ENCODE data around the gene MAB21L4.

Gene MAB21L4

DNA sequence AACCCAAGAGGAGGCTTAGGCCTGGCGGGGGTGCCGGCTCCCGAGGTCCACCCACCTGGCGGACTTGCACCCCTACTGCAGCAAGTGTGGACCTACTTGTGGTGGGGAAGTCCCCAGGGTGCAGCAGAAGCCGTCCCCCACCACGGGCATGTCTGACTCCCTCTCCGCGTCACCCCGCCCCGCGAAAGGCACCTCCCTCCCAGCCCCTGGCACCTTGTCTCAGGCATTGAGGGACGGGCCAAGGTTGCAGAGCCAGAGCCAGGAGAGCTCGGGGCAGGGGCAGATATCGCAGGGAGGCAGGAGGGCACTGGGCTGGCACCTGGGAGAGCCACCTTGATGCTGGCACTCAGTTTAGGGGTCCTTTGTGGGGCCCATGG lies 29.2 kb upstream of the MAB21L4 start:
- no peaks in the 10 kb centered on the region for H3K9me3 ChIP-seq (ENCODE audit: control insufficient read depth, insufficient read depth, low read depth, low read length)
- TF ChIP-seq, protein P1, sequence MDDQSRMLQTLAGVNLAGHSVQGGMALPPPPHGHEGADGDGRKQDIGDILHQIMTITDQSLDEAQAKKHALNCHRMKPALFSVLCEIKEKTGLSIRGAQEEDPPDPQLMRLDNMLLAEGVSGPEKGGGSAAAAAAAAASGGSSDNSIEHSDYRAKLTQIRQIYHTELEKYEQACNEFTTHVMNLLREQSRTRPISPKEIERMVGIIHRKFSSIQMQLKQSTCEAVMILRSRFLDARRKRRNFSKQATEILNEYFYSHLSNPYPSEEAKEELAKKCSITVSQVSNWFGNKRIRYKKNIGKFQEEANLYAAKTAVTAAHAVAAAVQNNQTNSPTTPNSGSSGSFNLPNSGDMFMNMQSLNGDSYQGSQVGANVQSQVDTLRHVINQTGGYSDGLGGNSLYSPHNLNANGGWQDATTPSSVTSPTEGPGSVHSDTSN (CRISPR knock-in tag; IDR thresholded peaks at IDR 0.05): no peak
- TF ChIP-seq ZNF266 (tag by site-specific recombination; IDR thresholded peaks at IDR 0.05; ENCODE audit: low read depth) (no peak), HOXD13 (CRISPR knock-in tag; IDR thresholded peaks at IDR 0.05; ENCODE audit: borderline replicate concordance) (no peak), ZSCAN23 (tag by site-specific recombination; IDR thresholded peaks at IDR 0.05) (no peak), ZNF133 (tag by site-specific recombination; IDR thresholded peaks at IDR 0.05) (no peak), ZNF223 (tag by site-specific recombination; IDR thresholded peaks at IDR 0.05) (no peak), ZNF560 (tag by site-specific recombination; IDR thresholded peaks at IDR 0.05; ENCODE audit: borderline replicate concordance) (no peak)
- TF ChIP-seq, protein P2, sequence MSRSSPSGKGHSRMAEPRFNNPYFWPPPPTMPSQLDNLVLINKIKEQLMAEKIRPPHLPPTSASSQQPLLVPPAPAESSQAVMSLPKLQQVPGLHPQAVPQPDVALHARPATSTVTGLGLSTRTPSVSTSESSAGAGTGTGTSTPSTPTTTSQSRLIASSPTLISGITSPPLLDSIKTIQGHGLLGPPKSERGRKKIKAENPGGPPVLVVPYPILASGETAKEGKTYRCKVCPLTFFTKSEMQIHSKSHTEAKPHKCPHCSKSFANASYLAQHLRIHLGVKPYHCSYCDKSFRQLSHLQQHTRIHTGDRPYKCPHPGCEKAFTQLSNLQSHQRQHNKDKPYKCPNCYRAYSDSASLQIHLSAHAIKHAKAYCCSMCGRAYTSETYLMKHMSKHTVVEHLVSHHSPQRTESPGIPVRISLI (tag by site-specific recombination; IDR thresholded peaks at IDR 0.05): no peak
- TF ChIP-seq, protein P3, sequence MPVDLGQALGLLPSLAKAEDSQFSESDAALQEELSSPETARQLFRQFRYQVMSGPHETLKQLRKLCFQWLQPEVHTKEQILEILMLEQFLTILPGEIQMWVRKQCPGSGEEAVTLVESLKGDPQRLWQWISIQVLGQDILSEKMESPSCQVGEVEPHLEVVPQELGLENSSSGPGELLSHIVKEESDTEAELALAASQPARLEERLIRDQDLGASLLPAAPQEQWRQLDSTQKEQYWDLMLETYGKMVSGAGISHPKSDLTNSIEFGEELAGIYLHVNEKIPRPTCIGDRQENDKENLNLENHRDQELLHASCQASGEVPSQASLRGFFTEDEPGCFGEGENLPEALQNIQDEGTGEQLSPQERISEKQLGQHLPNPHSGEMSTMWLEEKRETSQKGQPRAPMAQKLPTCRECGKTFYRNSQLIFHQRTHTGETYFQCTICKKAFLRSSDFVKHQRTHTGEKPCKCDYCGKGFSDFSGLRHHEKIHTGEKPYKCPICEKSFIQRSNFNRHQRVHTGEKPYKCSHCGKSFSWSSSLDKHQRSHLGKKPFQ (tag by site-specific recombination; IDR thresholded peaks at IDR 0.05): no peak
- TF ChIP-seq, protein P4, sequence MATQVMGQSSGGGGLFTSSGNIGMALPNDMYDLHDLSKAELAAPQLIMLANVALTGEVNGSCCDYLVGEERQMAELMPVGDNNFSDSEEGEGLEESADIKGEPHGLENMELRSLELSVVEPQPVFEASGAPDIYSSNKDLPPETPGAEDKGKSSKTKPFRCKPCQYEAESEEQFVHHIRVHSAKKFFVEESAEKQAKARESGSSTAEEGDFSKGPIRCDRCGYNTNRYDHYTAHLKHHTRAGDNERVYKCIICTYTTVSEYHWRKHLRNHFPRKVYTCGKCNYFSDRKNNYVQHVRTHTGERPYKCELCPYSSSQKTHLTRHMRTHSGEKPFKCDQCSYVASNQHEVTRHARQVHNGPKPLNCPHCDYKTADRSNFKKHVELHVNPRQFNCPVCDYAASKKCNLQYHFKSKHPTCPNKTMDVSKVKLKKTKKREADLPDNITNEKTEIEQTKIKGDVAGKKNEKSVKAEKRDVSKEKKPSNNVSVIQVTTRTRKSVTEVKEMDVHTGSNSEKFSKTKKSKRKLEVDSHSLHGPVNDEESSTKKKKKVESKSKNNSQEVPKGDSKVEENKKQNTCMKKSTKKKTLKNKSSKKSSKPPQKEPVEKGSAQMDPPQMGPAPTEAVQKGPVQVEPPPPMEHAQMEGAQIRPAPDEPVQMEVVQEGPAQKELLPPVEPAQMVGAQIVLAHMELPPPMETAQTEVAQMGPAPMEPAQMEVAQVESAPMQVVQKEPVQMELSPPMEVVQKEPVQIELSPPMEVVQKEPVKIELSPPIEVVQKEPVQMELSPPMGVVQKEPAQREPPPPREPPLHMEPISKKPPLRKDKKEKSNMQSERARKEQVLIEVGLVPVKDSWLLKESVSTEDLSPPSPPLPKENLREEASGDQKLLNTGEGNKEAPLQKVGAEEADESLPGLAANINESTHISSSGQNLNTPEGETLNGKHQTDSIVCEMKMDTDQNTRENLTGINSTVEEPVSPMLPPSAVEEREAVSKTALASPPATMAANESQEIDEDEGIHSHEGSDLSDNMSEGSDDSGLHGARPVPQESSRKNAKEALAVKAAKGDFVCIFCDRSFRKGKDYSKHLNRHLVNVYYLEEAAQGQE (tag by site-specific recombination; IDR thresholded peaks at IDR 0.05): no peak
- POLR2A ChIA-PET: no interaction called here
- no peak overlapping the region for H3K27ac ChIP-seq (ENCODE audit: extremely low read depth, low read depth, low read length)
- no peak overlapping the region for H3K4me3 ChIP-seq (ENCODE audit: low read depth, low read length)
- CTCF ChIA-PET: no interaction called here
- H3K36me3 ChIP-seq (ENCODE audit: control insufficient read depth in 2 of 2, insufficient read depth in 1 of 2, low read length in 2 of 2): no peaks in the 10 kb centered on the region
- no peaks in the 10 kb centered on the region for H3K4me1 ChIP-seq (ENCODE audit: control insufficient read depth, insufficient read depth, low read length)

DNA sequence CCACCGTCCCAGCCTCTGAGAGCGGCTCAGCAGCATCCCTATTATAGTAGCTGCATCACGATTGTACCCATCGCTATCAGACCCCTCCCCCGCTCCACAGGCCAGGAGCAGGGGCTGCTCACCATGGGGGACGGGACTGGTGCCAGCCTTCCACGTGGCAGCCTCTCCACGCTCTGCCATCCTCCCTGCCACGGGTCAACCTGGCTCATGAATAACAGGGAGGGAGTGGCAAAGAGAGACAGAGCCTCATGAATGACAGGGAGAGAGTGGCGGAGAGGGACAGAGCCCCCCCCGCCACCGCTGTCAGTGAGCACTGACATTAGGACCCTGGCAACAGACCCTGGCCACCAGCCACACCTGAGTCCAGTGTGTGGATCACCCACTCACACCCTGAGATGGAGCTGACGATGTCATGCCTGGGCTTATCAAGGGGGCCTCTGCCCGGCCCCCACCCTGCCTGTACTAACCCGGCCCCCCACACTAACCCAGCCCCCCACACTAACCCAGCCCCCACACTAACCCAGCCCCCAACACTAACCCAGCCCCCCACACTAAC lies 27.1 kb upstream of the MAB21L4 start:
- Histone ChIP-seq H3K4me3 (ENCODE audit: low read depth, low read length) (no peak overlapping the region), H3K27ac (ENCODE audit: extremely low read depth, low read depth, low read length) (no peak overlapping the region), H3K36me3 (ENCODE audit: control insufficient read depth in 2 of 2, insufficient read depth in 1 of 2, low read length in 2 of 2) (no peaks in the 10 kb centered on the region), H3K9me3 (ENCODE audit: control insufficient read depth, insufficient read depth, low read depth, low read length) (no peaks in the 10 kb centered on the region), H3K4me1 (ENCODE audit: control insufficient read depth, insufficient read depth, low read length) (no peaks in the 10 kb centered on the region)
- ChIA-PET POLR2A (no interaction called here), CTCF (no interaction called here)
- TF ChIP-seq, protein P4 (tag by site-specific recombination; IDR thresholded peaks at IDR 0.05): no peak
- TF ChIP-seq, protein P5, sequence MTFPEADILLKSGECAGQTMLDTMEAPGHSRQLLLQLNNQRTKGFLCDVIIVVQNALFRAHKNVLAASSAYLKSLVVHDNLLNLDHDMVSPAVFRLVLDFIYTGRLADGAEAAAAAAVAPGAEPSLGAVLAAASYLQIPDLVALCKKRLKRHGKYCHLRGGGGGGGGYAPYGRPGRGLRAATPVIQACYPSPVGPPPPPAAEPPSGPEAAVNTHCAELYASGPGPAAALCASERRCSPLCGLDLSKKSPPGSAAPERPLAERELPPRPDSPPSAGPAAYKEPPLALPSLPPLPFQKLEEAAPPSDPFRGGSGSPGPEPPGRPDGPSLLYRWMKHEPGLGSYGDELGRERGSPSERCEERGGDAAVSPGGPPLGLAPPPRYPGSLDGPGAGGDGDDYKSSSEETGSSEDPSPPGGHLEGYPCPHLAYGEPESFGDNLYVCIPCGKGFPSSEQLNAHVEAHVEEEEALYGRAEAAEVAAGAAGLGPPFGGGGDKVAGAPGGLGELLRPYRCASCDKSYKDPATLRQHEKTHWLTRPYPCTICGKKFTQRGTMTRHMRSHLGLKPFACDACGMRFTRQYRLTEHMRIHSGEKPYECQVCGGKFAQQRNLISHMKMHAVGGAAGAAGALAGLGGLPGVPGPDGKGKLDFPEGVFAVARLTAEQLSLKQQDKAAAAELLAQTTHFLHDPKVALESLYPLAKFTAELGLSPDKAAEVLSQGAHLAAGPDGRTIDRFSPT (tag by site-specific recombination; IDR thresholded peaks at IDR 0.05): peak; percentile 56; the same call in 1 of the 2 replicates
- TF ChIP-seq, protein P6, sequence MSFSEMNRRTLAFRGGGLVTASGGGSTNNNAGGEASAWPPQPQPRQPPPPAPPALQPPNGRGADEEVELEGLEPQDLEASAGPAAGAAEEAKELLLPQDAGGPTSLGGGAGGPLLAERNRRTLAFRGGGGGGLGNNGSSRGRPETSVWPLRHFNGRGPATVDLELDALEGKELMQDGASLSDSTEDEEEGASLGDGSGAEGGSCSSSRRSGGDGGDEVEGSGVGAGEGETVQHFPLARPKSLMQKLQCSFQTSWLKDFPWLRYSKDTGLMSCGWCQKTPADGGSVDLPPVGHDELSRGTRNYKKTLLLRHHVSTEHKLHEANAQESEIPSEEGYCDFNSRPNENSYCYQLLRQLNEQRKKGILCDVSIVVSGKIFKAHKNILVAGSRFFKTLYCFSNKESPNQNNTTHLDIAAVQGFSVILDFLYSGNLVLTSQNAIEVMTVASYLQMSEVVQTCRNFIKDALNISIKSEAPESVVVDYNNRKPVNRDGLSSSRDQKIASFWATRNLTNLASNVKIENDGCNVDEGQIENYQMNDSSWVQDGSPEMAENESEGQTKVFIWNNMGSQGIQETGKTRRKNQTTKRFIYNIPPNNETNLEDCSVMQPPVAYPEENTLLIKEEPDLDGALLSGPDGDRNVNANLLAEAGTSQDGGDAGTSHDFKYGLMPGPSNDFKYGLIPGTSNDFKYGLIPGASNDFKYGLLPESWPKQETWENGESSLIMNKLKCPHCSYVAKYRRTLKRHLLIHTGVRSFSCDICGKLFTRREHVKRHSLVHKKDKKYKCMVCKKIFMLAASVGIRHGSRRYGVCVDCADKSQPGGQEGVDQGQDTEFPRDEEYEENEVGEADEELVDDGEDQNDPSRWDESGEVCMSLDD (tag by site-specific recombination; IDR thresholded peaks at IDR 0.05): no peak; the same call in 1 of the 2 replicates
- no peak for TF ChIP-seq ZEB2 (tag by site-specific recombination; IDR thresholded peaks at IDR 0.05)
- no peak for TF ChIP-seq SCRT2 (tag by site-specific recombination; IDR thresholded peaks at IDR 0.05)
- no peak for TF ChIP-seq ZNF791 (tag by site-specific recombination; IDR thresholded peaks at IDR 0.05)
- no peak for TF ChIP-seq ZNF114 (tag by site-specific recombination; IDR thresholded peaks at IDR 0.05)
- no peak for TF ChIP-seq OVOL3 (tag by site-specific recombination; IDR thresholded peaks at IDR 0.05)
- TF ChIP-seq ZNF629 (tag by site-specific recombination; IDR thresholded peaks at IDR 0.05): no peak
- TF ChIP-seq ZNF792 (tag by site-specific recombination; IDR thresholded peaks at IDR 0.05): no peak
